ENCODE results near the gene COG8. TPM values are rescaled to one million over a fixed set of nuclear protein-coding genes. Genes with fewer than 3 reads are reported as not detected.

Gene COG8
- total and polyA plus RNA-seq, 9 of the 15 experiments (the other 6 are each of a cell fraction or from before 2014, with no cell fraction given): 3.7 to 42.6 (median 30.1) TPM

DNA sequence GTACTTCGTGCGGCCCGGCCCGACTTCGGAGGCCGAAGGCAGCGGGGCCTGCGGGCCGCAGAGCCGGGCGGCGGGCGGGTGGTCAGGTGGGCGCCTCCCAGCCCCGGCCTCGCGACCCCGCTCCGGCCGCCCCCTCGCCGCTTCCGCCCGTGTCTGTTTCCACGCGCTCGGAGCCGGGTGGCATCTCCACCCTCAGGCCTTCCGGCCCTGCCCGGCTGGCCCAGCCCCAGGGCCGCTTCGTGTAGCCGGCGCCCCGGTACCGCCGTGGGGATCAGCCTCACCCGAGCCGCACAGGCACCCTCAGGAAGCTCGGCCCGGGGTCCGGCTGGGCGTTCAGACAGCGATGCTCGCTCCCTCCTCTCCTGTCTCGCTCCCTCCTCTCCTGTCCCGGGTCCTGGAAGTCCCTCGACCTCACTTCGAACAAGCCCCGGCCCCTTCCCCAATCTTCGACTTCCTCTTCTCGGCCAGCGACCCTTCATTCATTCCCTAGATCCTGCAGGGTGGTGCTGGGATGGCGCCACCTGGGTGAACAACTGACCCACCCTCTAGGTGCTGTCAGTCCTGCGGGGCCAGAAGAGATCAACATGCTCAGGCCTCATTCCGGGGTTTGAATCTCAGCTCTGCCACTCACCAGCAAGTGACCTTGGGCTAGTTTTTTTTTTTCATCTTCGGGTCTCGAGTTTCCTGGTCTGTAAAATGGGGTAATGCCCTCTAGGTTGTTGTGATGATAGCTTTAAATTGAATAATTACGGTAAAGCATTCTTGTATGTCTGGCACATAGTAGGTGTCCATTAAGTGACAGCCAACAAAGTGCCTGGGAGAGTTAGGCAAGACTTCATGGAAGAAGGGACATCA, 27.6 kb downstream of the COG8 start (continued):
- no peak for TF ChIP-seq NR0B1 (IDR thresholded peaks at IDR 0.05; ENCODE audit: partially characterized antibody)
- TF ChIP-seq CEBPG (CRISPR knock-in tag; IDR thresholded peaks at IDR 0.05): no peak
- TF ChIP-seq CEBPG (tag; conservative IDR thresholded peaks at IDR 0.05 in 1 of 2, IDR thresholded peaks at IDR 0.05 in 1 of 2): no peak
- TF ChIP-seq ETV1 (tag; conservative IDR thresholded peaks at IDR 0.05; ENCODE audit: low read depth): no peak
- TF ChIP-seq GATAD2A (IDR thresholded peaks at IDR 0.05): no peak
- TF ChIP-seq NR2C1 (IDR thresholded peaks at IDR 0.05): no peak
- no peak for TF ChIP-seq NR2C1 (tag; IDR thresholded peaks at IDR 0.05)
- no peak for TF ChIP-seq ZNF609 (CRISPR knock-in tag; IDR thresholded peaks at IDR 0.05; ENCODE audit: borderline replicate concordance)
- TF ChIP-seq MYBL2 (IDR thresholded peaks at IDR 0.05; ENCODE audit: low read depth): no peak
- no peak for TF ChIP-seq MYBL2 (CRISPR knock-in tag; IDR thresholded peaks at IDR 0.05; ENCODE audit: borderline replicate concordance)
- no peak for TF ChIP-seq TOE1 (IDR thresholded peaks at IDR 0.05; ENCODE audit: borderline replicate concordance)
- no peak for TF ChIP-seq TOE1 (CRISPR knock-in tag; IDR thresholded peaks at IDR 0.05; ENCODE audit: borderline replicate concordance, low read depth)
- no peak for TF ChIP-seq SMARCE1 (IDR thresholded peaks at IDR 0.05)
- no peak for TF ChIP-seq TFE3 (CRISPR knock-in tag; IDR thresholded peaks at IDR 0.05)
- TF ChIP-seq ZBTB33 (CRISPR knock-in tag; IDR thresholded peaks at IDR 0.05): no peak

Measured in K562 (cell line).